GM18951 (cell line): Measurements from ENCODE around the gene FARS2.
A peak's percentile ranks its signal among the peaks of the same experiment; 100 is the strongest.

Experiments used
- POLR2A ChIP-seq: IDR thresholded peaks from 4 replicates; pipeline ENCODE4 v1.6.1; 2011; ENCODE audit warnings: mild to moderate bottlenecking; ENCODE audit not compliant: insufficient read length, insufficient read depth; ENCODE audit errors: extremely low read depth
- in situ Hi-C: fragments of 300-500 bp; cut with MboI; formaldehyde crosslinking; loops from one replicate; pipeline ENCODE4 v1.12.0; 2022; ENCODE audit warnings: low sequenced_read_pairs, mixed read lengths, inconsistent platforms; ENCODE audit not compliant: unreplicated experiment

Gene FARS2

DNA sequence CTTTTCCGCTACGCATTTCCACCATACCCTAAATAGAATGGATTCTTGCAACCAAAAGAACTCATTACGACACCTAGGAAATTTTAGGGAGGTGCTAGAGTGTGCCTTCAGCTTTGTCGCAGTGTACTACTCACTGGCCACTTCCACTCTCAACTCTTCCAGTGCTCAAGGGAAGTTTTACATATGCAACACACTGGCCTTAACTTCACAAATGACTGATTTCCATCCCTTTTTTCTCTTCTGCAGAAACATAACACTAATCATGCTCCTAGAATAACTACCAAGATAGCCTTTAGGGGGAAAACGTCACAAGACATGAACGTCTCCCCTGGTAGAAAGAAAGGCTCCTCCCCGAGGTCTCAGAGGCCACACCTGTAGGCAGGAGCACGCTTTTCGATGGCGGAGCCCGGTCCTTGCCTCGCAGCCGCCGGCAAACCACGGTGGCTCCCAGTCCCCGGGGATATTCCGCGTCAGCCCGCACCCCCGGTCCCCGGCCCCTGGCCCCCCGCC lies 1.1 kb upstream of the FARS2 start:
- TF ChIP-seq POLR2A = no peak
- in situ Hi-C loops = no loop called here

DNA sequence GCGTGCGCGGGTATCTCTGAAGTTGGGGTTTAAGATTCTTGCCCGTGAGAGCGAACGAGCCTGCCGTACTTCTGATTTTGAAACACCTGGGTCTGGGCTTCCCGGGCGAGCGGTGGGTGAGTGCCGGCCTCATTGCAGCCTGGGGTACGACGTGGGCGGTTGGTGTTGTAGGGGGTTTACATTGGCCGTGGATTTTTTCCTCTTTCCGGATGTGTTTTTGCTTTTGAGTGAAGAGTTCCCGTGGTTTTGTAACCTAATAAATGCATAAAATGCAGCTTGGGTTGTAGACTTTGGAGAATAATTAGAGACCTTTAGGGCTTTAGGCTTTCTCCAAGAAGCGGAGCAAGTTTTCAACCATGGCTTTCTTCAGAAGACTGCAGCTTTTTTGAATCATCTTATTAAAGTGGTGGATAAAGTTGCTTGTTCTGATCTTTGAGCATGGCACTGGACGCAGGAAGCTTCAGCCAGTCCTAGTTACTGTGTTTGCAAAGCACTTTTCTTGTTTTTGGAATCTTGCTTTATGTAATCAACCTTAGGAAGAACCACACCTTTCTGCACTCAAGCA lies 314 bp downstream of the FARS2 start:
- peak; percentile 54 for TF ChIP-seq POLR2A
- in situ Hi-C loops = no loop called here

DNA sequence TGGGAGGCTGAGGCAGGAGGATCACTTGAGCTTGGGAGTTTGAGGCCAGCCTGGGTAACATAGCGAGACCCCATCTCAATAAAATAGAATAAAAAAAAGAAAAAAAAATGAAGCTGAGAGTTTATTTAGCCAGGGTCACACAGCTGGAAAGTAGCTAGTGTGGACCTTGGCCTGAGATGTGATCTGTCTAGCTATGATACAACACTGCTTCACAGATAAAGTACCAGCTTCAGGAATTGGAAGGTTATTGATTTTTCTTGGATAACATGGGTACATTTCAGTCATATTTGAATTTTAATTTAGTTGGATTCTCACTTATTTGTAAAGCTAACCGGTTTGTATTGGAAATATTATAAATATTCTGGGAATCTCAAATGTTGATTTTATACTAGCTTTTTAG lies 5.1 kb downstream of the FARS2 start:
- in situ Hi-C loops = no loop called here
- TF ChIP-seq POLR2A = no peak

GRCh38 chr6:5270093-5270680 lies 8.9 kb downstream of the FARS2 start:
- no peak for TF ChIP-seq POLR2A
- in situ Hi-C loops = no loop called here

- no peak for TF ChIP-seq POLR2A
- in situ Hi-C loops = no loop called here
These were observed 10.6 kb downstream of the FARS2 start for GRCh38 chr6:5271926-5272325.

DNA sequence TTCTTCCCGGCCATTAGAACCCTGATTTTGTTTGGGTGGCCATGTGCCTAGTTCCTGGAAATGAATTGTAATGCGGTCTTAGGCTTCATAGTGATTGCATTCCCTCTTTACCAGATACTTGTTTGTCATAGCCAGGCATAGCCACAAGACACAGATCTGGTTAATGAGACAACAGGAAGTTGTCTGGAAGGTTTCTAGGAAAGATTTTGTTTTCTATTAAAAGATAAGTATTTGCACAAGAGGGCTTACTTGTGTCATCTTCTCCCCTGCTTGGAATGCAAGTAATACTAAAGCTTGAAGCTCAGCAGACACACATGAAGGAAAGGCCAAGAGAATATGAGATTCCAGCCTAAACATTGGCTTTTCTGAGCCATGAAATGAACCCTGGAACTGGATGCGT lies 12.9 kb downstream of the FARS2 start:
- no peak for TF ChIP-seq POLR2A
- in situ Hi-C loops = no loop called here

DNA sequence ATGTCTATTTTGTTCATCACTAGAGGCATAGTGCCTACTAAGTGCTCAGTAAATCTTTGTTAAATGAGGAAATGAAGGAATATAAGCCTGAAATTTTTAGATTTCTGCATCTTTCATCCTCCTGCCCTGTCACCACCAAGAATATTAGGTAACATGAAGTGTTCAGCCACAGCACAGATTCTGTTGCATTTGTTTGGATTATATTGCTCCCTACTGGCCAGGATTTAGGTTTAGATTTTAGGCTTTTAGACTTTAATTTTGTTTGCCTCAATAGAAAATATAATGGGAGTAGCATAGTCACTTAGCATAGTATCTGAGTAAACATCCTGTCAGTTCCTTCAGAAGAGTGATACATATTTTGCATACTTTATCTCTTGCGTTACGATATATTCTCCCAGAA lies 14.2 kb downstream of the FARS2 start:
- no peak for TF ChIP-seq POLR2A
- in situ Hi-C loops = no loop called here

DNA sequence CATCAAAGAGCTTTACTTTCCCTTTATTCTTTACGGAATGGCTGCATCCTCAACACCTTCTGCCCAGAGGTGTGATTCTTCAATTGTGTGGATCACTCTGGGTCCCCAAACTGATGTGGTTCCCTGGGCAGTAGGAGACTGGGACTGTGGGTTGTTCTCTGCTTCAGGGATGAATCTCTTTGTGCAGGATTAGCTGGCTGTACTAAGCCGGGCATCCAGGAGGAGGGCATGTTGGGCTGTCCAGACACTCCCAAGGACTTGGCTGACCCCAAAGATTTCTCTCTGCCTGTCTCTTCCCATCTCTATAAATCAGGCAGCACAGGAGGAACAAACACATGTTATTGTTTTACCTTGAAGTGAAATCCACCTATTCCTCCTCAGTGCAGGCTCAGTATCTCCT lies 15.3 kb downstream of the FARS2 start:
- in situ Hi-C loops = no loop called here
- TF ChIP-seq POLR2A = no peak

- in situ Hi-C loops = no loop called here
- TF ChIP-seq POLR2A = no peak
These were observed 16.3 kb downstream of the FARS2 start for GRCh38 chr6:5277589-5277988.

- in situ Hi-C loops = no loop called here
- TF ChIP-seq POLR2A = no peak
These were observed 16.7 kb downstream of the FARS2 start for GRCh38 chr6:5278047-5278446.

GRCh38 chr6:5278565-5279120 lies 17.3 kb downstream of the FARS2 start:
- in situ Hi-C loops = no loop called here
- no peak for TF ChIP-seq POLR2A

DNA sequence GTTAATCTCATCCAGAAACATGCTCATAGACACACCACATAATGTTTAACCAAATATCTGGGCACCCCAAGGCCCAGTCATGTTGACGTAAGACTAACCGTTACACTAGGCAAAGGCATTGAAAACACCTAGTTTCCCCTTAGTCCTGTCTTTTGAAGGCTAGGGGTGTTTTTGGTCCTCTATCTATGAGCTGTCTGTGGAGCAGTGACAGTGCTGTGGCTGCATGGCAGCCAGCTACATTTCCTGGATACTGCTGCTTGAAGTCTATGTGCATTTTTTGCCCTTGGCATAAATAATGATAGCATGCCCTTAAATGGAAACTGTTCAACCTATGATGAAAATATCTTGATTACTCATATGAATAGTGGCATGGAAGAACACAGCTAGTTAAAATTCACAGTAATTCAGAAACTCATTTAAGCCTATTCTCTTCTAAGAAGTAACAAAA lies 18.6 kb downstream of the FARS2 start:
- in situ Hi-C loops = no loop called here
- TF ChIP-seq POLR2A = no peak

GRCh38 chr6:5280920-5281319 lies 19.6 kb downstream of the FARS2 start:
- TF ChIP-seq POLR2A = no peak
- in situ Hi-C loops = no loop called here

GRCh38 chr6:5282191-5282623 lies 20.9 kb downstream of the FARS2 start:
- in situ Hi-C loops = no loop called here
- no peak for TF ChIP-seq POLR2A
